SK-N-SH (cell line): ENCODE measurements around the gene AXIN1.

Source experiments
- EP300 ChIP-seq, 2 experiments: IDR thresholded peaks; 2 replicates each; pipeline versions ENCODE4 v1.4.0 to v1.6.1; 2012; ENCODE audit warnings: borderline replicate concordance in 1 of 2, low read depth in 1 of 2, low read length in 1 of 2
- MAX ChIP-seq: IDR thresholded peaks from 2 replicates; pipeline ENCODE4 v1.4.0; 2012; ENCODE audit warnings: low read depth

- TF ChIP-seq MAX, result no peak
- no peak for TF ChIP-seq EP300 (IDR thresholded peaks at IDR 0.05; ENCODE audit: borderline replicate concordance in 1 of 2, low read depth in 1 of 2, low read length in 1 of 2)
Measured at GRCh38 chr16:347203-347602, 5.3 kb downstream of the AXIN1 start.
